GM23338 (cell line): Measurements from ENCODE around the gene C6orf120.
A peak's percentile ranks its signal among the peaks of the same experiment; 100 is the strongest.

ENCODE experiments used
- CREB1 ChIP-seq: fragments of 250-450 bp; sonication (Bioruptor Pico); IDR thresholded peaks from 2 replicates; pipeline ENCODE4 v1.5.0; 2020; ENCODE audit warnings: low read depth, mild to moderate bottlenecking, moderate library complexity
- CTCF ChIP-seq, 2 experiments: fragments of 200-600 bp in 1 of 2; sonication (generic) in 1 of 2; conservative IDR thresholded peaks; 2 replicates each; pipeline versions ENCODE4 v1.5.1 to v1.6.1; 2016 to 2017; ENCODE audit warnings: antibody characterized with exemption in 2 of 2, low read depth in 2 of 2, mild to moderate bottlenecking in 2 of 2, moderate library complexity in 1 of 2
- ETS1 ChIP-seq: IDR thresholded peaks from 2 replicates; pipeline ENCODE4 v1.6.1; 2016; ENCODE audit warnings: antibody characterized with exemption
- EZH2 ChIP-seq: fragments of 200-600 bp; sonication (generic); IDR thresholded peaks from one replicate; pipeline ENCODE4 v1.8.0; 2017; ENCODE audit warnings: antibody characterized with exemption, mild to moderate bottlenecking, low read depth; ENCODE audit not compliant: unreplicated experiment
- EZH2phosphoT487 ChIP-seq: fragments of 200-600 bp; sonication (generic); IDR thresholded peaks from one replicate; pipeline ENCODE4 v1.8.1; 2018; ENCODE audit warnings: antibody characterized with exemption; ENCODE audit not compliant: unreplicated experiment
- JUNB ChIP-seq: IDR thresholded peaks from one replicate; pipeline ENCODE4 v1.6.1; 2016; ENCODE audit warnings: antibody characterized with exemption; ENCODE audit not compliant: unreplicated experiment
- NANOG ChIP-seq: IDR thresholded peaks from 2 replicates; pipeline ENCODE4 v1.6.1; 2016; ENCODE audit warnings: antibody characterized with exemption, borderline replicate concordance
- POLR2AphosphoS5 ChIP-seq: IDR thresholded peaks from 2 replicates; pipeline ENCODE4 v1.6.1; 2016; ENCODE audit warnings: antibody characterized with exemption, low read depth
- STAT1 ChIP-seq: IDR thresholded peaks from one replicate; pipeline ENCODE4 v1.6.1; 2016; ENCODE audit warnings: antibody characterized with exemption; ENCODE audit not compliant: unreplicated experiment
- ZNF114 ChIP-seq: fragments of 250-450 bp; sonication (Bioruptor Pico); IDR thresholded peaks from 2 replicates; pipeline ENCODE4 v1.5.0; 2020; ENCODE audit warnings: mild to moderate bottlenecking, moderate library complexity
- ZNF331 ChIP-seq: fragments of 250-450 bp; sonication (Bioruptor Pico); IDR thresholded peaks from 2 replicates; pipeline ENCODE4 v1.5.0; 2020; ENCODE audit warnings: low read depth, mild to moderate bottlenecking, moderate library complexity
- ZNF462 ChIP-seq: fragments of 250-450 bp; sonication (Bioruptor Pico); IDR thresholded peaks from 2 replicates; pipeline ENCODE4 v1.5.0; 2020; ENCODE audit warnings: mild to moderate bottlenecking, moderate library complexity
- TF ChIP-seq, protein P1 (sequence below): IDR thresholded peaks from one replicate; pipeline ENCODE4 v1.6.1; 2018; ENCODE audit warnings: antibody characterized with exemption; ENCODE audit not compliant: unreplicated experiment

DNA sequence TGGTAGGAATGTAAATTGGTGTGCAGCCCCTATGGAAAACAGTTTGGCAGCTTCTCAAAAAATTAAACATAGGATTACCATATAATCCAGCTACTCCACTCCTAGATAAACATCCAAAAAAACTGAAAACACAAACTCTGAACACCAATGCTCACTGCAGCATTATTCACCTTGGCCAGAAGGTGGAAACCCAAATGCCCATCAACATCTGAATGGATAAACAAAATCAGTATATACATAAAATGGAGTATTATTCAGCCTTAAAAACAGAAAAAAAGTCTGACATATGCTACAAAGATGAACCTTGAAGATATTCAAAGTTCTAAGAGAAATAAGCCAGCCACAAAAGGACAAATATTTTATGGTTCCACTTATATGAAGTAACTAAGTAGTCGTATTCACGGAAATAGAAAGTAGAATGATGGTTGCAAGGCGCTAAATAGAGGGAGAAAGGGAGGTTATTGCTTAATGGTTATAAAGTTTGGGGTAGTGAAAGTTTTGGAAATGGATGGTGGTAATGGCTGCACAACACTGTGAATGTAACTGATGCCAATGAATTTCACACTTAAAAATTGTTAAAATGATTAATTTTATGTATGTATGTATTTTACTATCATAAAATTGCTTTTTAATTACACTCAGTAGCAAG, 18.4 kb downstream of the C6orf120 start:
- TF ChIP-seq EZH2: no peak
- TF ChIP-seq POLR2AphosphoS5: no peak
- no peak for TF ChIP-seq ZNF331 (CRISPR knock-in tag)
- TF ChIP-seq CTCF (conservative IDR thresholded peaks at IDR 0.05; ENCODE audit: low read depth in 2 of 2): 0 out of 4 replicates have a peak, but pooled peaks of 1 of the 2 experiments have one; percentile 19
- no peak for TF ChIP-seq NANOG
- TF ChIP-seq CREB1 (CRISPR knock-in tag): no peak
- TF ChIP-seq STAT1: no peak
- TF ChIP-seq EZH2phosphoT487: no peak
- TF ChIP-seq, protein P1, sequence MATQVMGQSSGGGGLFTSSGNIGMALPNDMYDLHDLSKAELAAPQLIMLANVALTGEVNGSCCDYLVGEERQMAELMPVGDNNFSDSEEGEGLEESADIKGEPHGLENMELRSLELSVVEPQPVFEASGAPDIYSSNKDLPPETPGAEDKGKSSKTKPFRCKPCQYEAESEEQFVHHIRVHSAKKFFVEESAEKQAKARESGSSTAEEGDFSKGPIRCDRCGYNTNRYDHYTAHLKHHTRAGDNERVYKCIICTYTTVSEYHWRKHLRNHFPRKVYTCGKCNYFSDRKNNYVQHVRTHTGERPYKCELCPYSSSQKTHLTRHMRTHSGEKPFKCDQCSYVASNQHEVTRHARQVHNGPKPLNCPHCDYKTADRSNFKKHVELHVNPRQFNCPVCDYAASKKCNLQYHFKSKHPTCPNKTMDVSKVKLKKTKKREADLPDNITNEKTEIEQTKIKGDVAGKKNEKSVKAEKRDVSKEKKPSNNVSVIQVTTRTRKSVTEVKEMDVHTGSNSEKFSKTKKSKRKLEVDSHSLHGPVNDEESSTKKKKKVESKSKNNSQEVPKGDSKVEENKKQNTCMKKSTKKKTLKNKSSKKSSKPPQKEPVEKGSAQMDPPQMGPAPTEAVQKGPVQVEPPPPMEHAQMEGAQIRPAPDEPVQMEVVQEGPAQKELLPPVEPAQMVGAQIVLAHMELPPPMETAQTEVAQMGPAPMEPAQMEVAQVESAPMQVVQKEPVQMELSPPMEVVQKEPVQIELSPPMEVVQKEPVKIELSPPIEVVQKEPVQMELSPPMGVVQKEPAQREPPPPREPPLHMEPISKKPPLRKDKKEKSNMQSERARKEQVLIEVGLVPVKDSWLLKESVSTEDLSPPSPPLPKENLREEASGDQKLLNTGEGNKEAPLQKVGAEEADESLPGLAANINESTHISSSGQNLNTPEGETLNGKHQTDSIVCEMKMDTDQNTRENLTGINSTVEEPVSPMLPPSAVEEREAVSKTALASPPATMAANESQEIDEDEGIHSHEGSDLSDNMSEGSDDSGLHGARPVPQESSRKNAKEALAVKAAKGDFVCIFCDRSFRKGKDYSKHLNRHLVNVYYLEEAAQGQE: no peak
- TF ChIP-seq ZNF114 (CRISPR knock-in tag): no peak
- TF ChIP-seq ETS1: no peak
- no peak for TF ChIP-seq JUNB
- no peak for TF ChIP-seq ZNF462
